Stomach (tissue), 4 donors: ENCODE data around the gene UQCRC1.

Experiments
- CTCF ChIP-seq, 7 experiments: fragments of 450-650 bp in 4 of 7; fragments of 200-600 bp in 3 of 7; sonication (generic) in 3 of 7; IDR thresholded peaks; one replicate each; pipeline ENCODE4 v1.5.1; 2016 to 2019; ENCODE audit warnings: antibody characterized with exemption in 7 of 7, control low read depth in 2 of 7, mild to moderate bottlenecking in 1 of 7
- POLR2A ChIP-seq, 4 donors: fragments of 450-650 bp; IDR thresholded peaks; one replicate each; pipeline ENCODE4 v1.6.1; 2016; ENCODE audit warnings: antibody characterized with exemption in 4 of 4, control low read depth in 2 of 4, mild to moderate bottlenecking in 1 of 4, moderate library complexity in 1 of 4

- no peak for TF ChIP-seq POLR2A (IDR thresholded peaks at IDR 0.05)
- no peak for TF ChIP-seq CTCF (IDR thresholded peaks at IDR 0.05)
Measured at GRCh38 chr3:48591436-48591835, 18.0 kb downstream of the UQCRC1 start.
